ENCODE results near the gene CRLF1. TPM values are rescaled to one million over a fixed set of nuclear protein-coding genes. Genes with fewer than 3 reads are reported as not detected.

Gene CRLF1
- total RNA-seq, 2 donors from 2014 or later = 10.4 to 10.5 TPM

GRCh38 chr19:18646535-18647370 lies 40.2 kb upstream of the CRLF1 start:
- Mint-ChIP-seq H3K9me3 (no peaks in the 10 kb centered on the region), H3K4me1 (peaks cover 36% of the 10 kb centered on the region), H3K4me3 (no peak overlapping the region), H3K27me3 (ENCODE audit: insufficient read depth) (no peaks in the 10 kb centered on the region), H3K36me3 (ENCODE audit: low read depth) (peaks cover 3% of the 10 kb centered on the region), H3K27ac (no peak overlapping the region)
- 85 to 87% methylated on average over 19 to 34 of the region's 34 CpGs for WGBS, 2 experiments (ENCODE audit: insufficient coverage in 1 of 2, insufficient read length in 1 of 2)
- Histone ChIP-seq H3K9me3 (ENCODE audit: control insufficient read depth, low read length) (no peaks in the 10 kb centered on the region), H3K27me3 (ENCODE audit: control insufficient read depth, insufficient read depth, low read length, poor library complexity, severe bottlenecking) (no peaks in the 10 kb centered on the region), H3K9ac (ENCODE audit: extremely low read depth, low read length, poor library complexity, severe bottlenecking) (no peak overlapping the region), H3K27ac (ENCODE audit: low read depth, low read length) (no peak overlapping the region), H3K36me3 (ENCODE audit: control insufficient read depth, insufficient read depth, low read length) (no peaks in the 10 kb centered on the region), H3K4me3 (ENCODE audit: low read length) (no peak overlapping the region), H3K4me1 (ENCODE audit: control insufficient read depth, insufficient read depth, low read length) (peaks cover 23% of the 10 kb centered on the region)
- no peak for TF ChIP-seq CTCF (conservative IDR thresholded peaks at IDR 0.05)
- DNase-seq = no peak

GRCh38 chr19:18645035-18645511 lies 38.5 kb upstream of the CRLF1 start:
- no peak overlapping the region for H3K4me3 ChIP-seq (ENCODE audit: low read length)
- no peaks in the 10 kb centered on the region for H3K27me3 Mint-ChIP-seq (ENCODE audit: insufficient read depth)
- H3K27ac Mint-ChIP-seq = no peak overlapping the region
- no peak overlapping the region for H3K9ac ChIP-seq (ENCODE audit: extremely low read depth, low read length, poor library complexity, severe bottlenecking)
- H3K4me3 Mint-ChIP-seq = no peak overlapping the region
- peaks cover 22% of the 10 kb centered on the region for H3K4me1 Mint-ChIP-seq
- no peaks in the 10 kb centered on the region for H3K27me3 ChIP-seq (ENCODE audit: control insufficient read depth, insufficient read depth, low read length, poor library complexity, severe bottlenecking)
- 88 to 92% methylated on average over 8 to 13 of the region's 13 CpGs for WGBS, 2 experiments (ENCODE audit: insufficient coverage in 1 of 2, insufficient read length in 1 of 2)
- peaks cover 10% of the 10 kb centered on the region for H3K4me1 ChIP-seq (ENCODE audit: control insufficient read depth, insufficient read depth, low read length)
- H3K9me3 Mint-ChIP-seq = no peaks in the 10 kb centered on the region
- peaks cover 2% of the 10 kb centered on the region for H3K36me3 Mint-ChIP-seq (ENCODE audit: low read depth)
- H3K27ac ChIP-seq (ENCODE audit: low read depth, low read length) = no peak overlapping the region
- no peak for TF ChIP-seq CTCF (conservative IDR thresholded peaks at IDR 0.05)
- no peaks in the 10 kb centered on the region for H3K9me3 ChIP-seq (ENCODE audit: control insufficient read depth, low read length)
- no peaks in the 10 kb centered on the region for H3K36me3 ChIP-seq (ENCODE audit: control insufficient read depth, insufficient read depth, low read length)
- no peak for DNase-seq

GRCh38 chr19:18644196-18645034 lies 37.8 kb upstream of the CRLF1 start:
- no peak overlapping the region for H3K27ac Mint-ChIP-seq
- Histone ChIP-seq H3K4me1 (ENCODE audit: control insufficient read depth, insufficient read depth, low read length) (peaks cover 4% of the 10 kb centered on the region), H3K4me3 (ENCODE audit: low read length) (no peak overlapping the region), H3K36me3 (ENCODE audit: control insufficient read depth, insufficient read depth, low read length) (no peaks in the 10 kb centered on the region), H3K27me3 (ENCODE audit: control insufficient read depth, insufficient read depth, low read length, poor library complexity, severe bottlenecking) (no peaks in the 10 kb centered on the region), H3K27ac (ENCODE audit: low read depth, low read length) (no peak overlapping the region), H3K9me3 (ENCODE audit: control insufficient read depth, low read length) (no peaks in the 10 kb centered on the region), H3K9ac (ENCODE audit: extremely low read depth, low read length, poor library complexity, severe bottlenecking) (no peak overlapping the region)
- no peaks in the 10 kb centered on the region for H3K9me3 Mint-ChIP-seq
- no peak overlapping the region for H3K4me3 Mint-ChIP-seq
- no peaks in the 10 kb centered on the region for H3K27me3 Mint-ChIP-seq (ENCODE audit: insufficient read depth)
- DNase-seq = no peak
- H3K36me3 Mint-ChIP-seq (ENCODE audit: low read depth) = peaks cover 2% of the 10 kb centered on the region
- 70 to 83% methylated on average over 6 to 15 of the region's 15 CpGs for WGBS, 2 experiments (ENCODE audit: insufficient coverage in 1 of 2, insufficient read length in 1 of 2)
- peak; percentile 32 for TF ChIP-seq CTCF (conservative IDR thresholded peaks at IDR 0.05)
- H3K4me1 Mint-ChIP-seq = peaks cover 16% of the 10 kb centered on the region
